Measurements from ENCODE around the gene PARP16.
A peak's percentile ranks its signal among the peaks of the same experiment; 100 is the strongest.
"Not testable (repeated sequence)": the region's sequence is repeated elsewhere in the genome, so short reads cannot be mapped to it uniquely, and the experiment has no call there.

The PARP16 gene

GRCh38 chr15:65231306-65231705 is 55.4 kb downstream of the PARP16 start:
- DNase-seq, result no peak

GRCh38 chr15:65226901-65227300 is 59.8 kb downstream of the PARP16 start:
- not testable (repeated sequence) for DNase-seq

- DNase-seq, result no peak
These were observed 60.5 kb downstream of the PARP16 start for GRCh38 chr15:65226221-65226620.

GRCh38 chr15:65223996-65224395 is 62.7 kb downstream of the PARP16 start:
- no peak for DNase-seq

GRCh38 chr15:65222891-65223290 is 63.8 kb downstream of the PARP16 start:
- no peak for DNase-seq

GRCh38 chr15:65221697-65222096 is 65.0 kb downstream of the PARP16 start:
- DNase-seq, result no peak

- no peak for DNase-seq
These were observed 67.5 kb downstream of the PARP16 start for GRCh38 chr15:65219137-65219536.

GRCh38 chr15:65217526-65218482 is 68.9 kb downstream of the PARP16 start:
- DNase-seq, result no peak

GRCh38 chr15:65215496-65215895 is 71.2 kb downstream of the PARP16 start:
- no peak for DNase-seq

- DNase-seq, result no peak
These were observed 72.7 kb downstream of the PARP16 start for GRCh38 chr15:65214010-65214409.

- no peak for DNase-seq
These were observed 73.4 kb downstream of the PARP16 start for GRCh38 chr15:65213241-65213640.

GRCh38 chr15:65212097-65212496 is 74.6 kb downstream of the PARP16 start:
- no peak for DNase-seq

- peak; percentile 16 for DNase-seq
These were observed 75.2 kb downstream of the PARP16 start for GRCh38 chr15:65211482-65211982.

GRCh38 chr15:65210770-65211481 is 75.8 kb downstream of the PARP16 start, which contains the start of gene CILP:
TSS of gene CILP (minus strand) at chr15:65211473. CDS start at chr15:65209755, 1,718 bp downstream.
- no peak for DNase-seq

GRCh38 chr15:65209701-65210643 is 76.7 kb downstream of the PARP16 start:
- DNase-seq, result no peak

- DNase-seq, result no peak
These were observed 78.0 kb downstream of the PARP16 start for GRCh38 chr15:65208647-65209046.

Data from NCI-H1092 treated with DMSO at 0.1 percent for 48 hours (cell line).